CD4-positive, alpha-beta T cell treated with Interleukin-15 for 4 hours (primary cell): Measurements from ENCODE around the gene CELSR3.

Experiments
- DNase-seq: peaks from one replicate; pipeline ENCODE4 v3.0.0-alpha.2; 2020; ENCODE audit warnings: low spot score

CELSR3 gene

GRCh38 chr3:48687220-48687678 lies 24.6 kb upstream of the CELSR3 start:
- DNase-seq = no peak

DNA sequence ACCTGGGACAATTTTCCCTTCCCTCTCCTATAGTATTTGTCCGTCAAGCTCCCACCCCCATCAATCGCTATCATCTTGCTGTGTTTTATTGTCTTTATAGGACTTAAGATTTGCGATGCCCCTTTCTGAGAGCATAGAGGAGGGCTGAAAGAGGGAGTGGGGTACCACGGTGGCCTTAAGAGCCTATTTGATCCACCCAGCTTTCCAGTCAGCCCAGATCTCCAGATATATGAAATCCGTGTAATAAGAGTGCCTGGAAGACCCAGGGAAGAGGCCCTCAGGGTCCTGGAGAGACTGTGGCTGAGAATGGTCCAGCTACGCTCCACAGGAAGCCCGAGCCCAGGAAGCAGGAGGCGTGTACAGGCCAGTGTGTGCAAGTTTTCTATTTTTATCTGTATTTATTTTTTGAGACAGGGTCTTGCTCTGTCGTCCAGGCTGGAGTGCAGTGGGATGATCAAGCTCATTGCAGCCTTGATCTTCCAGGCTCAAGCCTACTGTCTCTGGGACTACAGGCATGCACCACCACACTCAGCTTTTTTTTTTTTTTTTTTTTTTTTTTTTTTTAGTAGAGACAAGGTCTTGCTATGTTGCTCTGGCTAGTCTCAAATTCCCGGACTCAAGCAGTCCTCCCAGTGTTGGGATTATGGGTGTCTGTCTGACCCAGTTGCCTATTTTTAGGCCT lies 24.0 kb upstream of the CELSR3 start:
- no peak for DNase-seq

DNA sequence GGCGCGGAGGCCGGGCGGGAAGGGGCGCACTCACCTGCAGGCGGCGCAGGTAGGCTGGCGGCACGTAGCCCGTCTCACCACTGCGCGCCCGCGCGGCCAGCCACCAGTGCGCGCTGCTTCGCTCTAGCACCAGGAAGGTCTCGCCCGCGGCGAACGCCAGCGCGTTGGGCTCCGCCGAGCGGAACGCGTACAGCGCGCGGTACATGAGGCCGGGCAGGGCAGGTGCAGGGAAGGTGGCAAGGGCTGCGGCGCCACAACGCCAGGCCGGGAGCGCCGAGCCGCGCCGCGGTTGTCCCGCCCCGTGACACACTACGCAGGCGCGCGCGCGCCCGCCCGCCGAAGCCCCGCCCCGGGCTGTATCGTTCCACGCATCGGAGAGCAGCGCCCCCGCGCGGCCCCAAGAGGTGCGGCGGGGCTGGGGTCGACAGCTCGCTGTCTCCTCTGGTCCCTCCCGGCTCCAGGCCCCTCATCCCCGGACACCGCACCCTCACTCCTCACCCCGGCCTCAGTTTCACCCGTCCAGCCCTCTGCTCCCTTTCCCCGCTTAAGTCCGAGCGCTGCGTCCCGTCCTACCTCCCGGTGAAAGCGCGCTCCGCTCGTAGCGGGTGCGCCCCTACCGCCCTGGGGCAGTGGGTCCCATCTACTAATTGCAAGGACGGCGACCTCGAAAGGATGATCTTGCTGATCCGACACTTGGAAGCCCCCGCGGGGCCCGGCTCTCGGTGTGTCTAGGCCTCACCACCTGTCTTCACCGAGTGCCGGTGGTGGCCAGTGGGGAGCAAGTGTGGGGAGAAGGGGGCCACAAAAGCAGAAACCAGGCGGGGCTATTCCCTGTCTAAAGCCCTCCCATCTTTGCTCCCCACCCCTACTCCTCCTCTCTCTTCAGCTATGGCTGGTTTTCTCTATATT lies 23.2 kb upstream of the CELSR3 start, which contains the start of gene NCKIPSD:
Gene NCKIPSD (minus strand): TSS at position 313 of the 909 bp plus-strand sequence. CDS start 108 bp downstream, at position 205.
- peak; percentile 90 for DNase-seq

GRCh38 chr3:48685293-48685602 lies 22.6 kb upstream of the CELSR3 start:
- DNase-seq = no peak

GRCh38 chr3:48684480-48685143 lies 21.9 kb upstream of the CELSR3 start:
- no peak for DNase-seq

- DNase-seq = no peak
Observed at GRCh38 chr3:48684054-48684349, 21.3 kb upstream of the CELSR3 start.

- DNase-seq = no peak
Observed at GRCh38 chr3:48682786-48683185, 20.1 kb upstream of the CELSR3 start.

- DNase-seq = no peak
Observed at GRCh38 chr3:48681974-48682610, 19.4 kb upstream of the CELSR3 start.

GRCh38 chr3:48681541-48681880 lies 18.8 kb upstream of the CELSR3 start:
- DNase-seq = no peak

GRCh38 chr3:48680811-48681540 lies 18.3 kb upstream of the CELSR3 start:
- DNase-seq = no peak

- no peak for DNase-seq
Observed at GRCh38 chr3:48679411-48680391, 17.0 kb upstream of the CELSR3 start.

GRCh38 chr3:48678566-48679380 lies 16.1 kb upstream of the CELSR3 start:
- no peak for DNase-seq

DNA sequence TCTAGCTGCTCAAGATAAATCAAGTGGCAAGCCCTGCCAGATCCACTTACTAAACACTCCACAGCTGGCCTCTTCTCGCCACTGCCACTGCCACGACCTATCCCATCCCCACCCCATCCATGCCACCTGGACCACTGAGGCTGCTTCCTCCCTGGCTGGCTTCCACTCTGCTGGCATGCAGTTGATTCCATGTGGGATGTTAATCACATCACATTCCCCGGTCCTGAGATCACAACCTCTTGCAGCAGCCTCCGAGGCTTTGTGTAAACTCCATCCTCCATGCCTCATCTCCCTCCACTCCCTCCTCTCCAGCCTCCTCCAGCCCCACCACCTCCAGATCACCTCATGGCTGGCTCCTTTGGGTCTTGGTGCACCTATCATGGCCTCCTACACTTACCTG lies 15.4 kb upstream of the CELSR3 start:
- no peak for DNase-seq

DNA sequence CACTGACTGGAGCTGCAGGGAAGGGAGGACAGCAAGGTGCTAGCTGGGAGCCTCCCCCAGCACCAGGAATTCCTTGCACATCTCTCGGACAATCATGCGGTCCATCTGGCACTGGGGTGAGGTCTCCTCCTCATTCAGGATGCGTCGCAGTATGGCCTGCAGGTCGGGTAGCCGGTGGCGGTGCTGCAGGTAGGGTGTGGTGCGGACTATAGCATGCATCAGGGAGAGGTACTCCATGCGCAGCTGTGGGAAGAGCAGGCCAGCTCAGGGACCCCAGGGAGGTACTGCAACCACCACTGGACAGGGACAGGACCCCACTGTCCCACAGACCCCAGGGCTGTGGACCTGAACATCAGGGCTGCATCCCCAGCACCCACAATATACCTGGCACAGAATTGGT lies 11.8 kb upstream of the CELSR3 start:
- no peak for DNase-seq

DNA sequence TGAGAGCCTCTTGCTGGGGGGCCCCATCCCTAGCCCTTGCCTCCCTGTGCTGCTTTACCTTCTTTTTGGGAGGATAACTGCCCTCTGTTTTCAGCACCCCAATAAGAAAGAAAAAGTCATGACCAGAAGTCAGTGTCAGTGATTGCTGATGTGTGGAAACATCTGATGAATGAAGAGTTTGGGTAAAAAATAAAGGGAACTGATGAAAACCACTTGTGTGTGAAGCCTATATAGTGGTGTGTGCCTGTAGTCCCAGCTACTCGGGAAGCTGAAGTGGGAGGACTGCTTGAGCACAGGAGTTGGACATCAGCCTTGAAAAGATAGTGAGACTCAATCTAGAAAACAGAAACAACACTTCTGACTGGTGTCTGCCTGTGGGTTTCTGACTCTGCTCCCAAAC lies 9.8 kb upstream of the CELSR3 start:
- DNase-seq = no peak

DNA sequence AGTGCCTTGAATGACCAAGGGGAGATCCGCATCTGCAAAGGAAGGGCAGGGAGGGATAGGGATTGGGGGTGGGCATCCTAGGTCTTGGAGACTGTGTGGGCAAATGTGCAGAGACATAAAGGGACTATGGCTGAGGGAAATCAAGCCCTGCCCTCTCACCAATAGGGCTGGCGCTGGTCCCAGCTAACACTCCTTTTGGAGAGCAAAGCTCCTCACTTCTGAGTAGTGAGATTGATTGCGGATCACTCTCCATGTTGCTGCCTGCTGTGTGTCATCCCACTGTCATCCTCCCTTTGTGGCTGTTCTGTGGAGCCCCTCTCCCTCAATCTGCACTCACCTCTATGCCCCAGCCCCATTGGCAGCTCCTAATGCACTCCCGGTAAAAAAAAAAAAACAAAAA lies 2.2 kb upstream of the CELSR3 start:
- DNase-seq = no peak

- no peak for DNase-seq
Observed at GRCh38 chr3:48664313-48664644, 1.6 kb upstream of the CELSR3 start.

GRCh38 chr3:48663489-48664312 lies 1.0 kb upstream of the CELSR3 start:
- DNase-seq = peak; percentile 88

DNA sequence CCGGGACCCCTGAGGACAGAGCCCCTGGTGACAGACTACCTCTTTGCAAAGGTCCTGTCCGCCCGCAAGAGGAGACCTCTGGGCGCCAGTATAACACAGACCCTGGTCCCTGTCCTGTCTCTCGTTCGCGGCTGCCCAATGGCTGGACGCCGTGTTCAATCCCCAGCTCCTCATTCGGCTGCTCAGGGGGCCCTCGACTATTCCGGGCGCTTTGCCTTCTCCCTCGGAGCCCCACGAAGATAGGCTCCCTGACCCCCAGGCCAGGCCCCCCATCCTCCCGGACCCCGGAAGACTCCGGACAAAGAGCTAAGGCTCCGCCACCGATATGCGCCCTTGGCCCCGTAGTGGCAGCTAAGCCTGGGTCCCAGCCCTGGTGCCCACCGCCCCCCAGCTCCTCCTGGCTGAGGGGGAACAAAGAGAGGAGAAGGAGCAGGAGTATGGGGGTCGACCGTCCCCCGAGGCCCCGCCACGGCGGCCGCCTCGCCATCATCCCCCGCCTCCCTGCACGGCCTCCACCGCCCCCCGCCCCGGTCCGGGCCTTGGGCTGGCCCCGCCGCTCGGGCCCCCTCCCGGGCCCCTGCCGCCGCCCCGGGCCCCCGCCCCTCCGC lies 437 bp downstream of the CELSR3 start:
- DNase-seq = no peak
